GM21367 (cell line): ENCODE data around the gene AGAP5.
A peak's percentile ranks its signal among the peaks of the same experiment; 100 is the strongest.
"Not testable (repeated sequence)": the region's sequence is repeated elsewhere in the genome, so short reads cannot be mapped to it uniquely, and the experiment has no call there.

Source experiments
- ATAC-seq: cut with Tn5 transposase; IDR thresholded peaks from one replicate; pipeline ENCODE4 v1.9.1; 2021; ENCODE audit not compliant: unreplicated experiment

AGAP5 gene

GRCh38 chr10:73697675-73698159 lies at the start of gene AGAP5:
AGAP5 (minus strand) TSS chr10:73698109; CDS start chr10:73697755, 354 bp downstream.
- not testable (repeated sequence) for ATAC-seq

GRCh38 chr10:73746721-73747120 lies 48.8 kb upstream of the AGAP5 start:
- no peak for ATAC-seq

DNA sequence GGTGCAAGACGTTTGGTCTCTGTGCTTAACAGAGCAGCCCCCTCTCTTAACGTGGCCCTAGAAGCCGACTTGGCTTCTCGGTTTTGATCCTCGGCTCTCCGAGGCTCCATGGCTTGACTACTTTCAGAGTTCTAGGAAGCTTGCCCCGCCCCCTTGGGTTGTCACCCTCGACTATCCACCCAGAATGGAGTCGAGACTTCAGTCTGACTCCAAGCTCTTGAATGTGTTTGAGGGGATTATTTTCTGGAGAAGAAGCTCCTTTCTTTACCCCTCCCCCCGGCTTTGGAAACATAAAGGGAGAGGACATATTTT lies 46.7 kb upstream of the AGAP5 start:
- ATAC-seq = peak; percentile 19

- ATAC-seq = peak; percentile 81
Measured at GRCh38 chr10:73743905-73744663, 46.2 kb upstream of the AGAP5 start, which contains the start of gene SEC24C. SEC24C (plus strand) TSS chr10:73744372; CDS start chr10:73746833, 2,461 bp downstream.

DNA sequence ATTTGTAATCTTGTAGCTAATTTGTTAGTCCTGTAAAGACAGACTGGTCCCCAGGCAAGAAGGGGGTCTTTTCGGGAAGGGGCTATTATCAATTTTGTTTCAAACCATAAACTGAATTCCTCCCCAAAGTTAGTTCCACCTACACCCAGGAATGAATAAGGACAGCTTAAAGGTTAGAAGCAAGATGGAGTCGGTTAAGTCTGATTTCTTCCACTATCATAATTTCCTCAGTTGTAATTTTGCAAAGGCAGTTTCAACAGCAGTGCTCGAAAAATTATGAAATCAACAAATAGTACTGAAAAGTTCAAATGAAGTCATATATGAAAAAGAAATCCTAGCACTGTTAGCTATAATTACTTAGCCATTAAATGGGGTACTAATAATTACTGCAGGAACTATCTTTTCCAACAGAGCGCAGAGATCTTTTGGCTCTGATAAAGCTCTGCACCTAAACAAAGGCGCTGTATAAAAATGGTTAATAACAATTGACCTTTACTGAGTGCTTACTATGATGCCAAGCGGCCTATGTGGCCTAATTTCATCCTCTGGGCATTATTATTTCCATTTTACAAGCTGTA lies 45.5 kb upstream of the AGAP5 start:
- ATAC-seq = no peak

DNA sequence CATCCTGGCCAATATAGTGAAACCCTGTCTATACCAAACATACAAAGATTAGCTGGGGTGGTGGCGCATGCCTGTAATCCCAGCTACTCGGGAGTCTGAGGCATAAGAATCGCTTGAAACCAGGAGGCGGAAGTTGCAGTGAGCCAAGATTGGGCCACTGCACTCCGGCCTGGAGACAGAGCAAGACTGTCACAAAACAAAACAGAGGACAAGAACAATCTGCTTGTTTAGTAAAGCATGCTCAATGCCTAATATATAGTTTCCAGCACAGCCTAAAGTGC lies 44.5 kb upstream of the AGAP5 start:
- ATAC-seq = no peak

DNA sequence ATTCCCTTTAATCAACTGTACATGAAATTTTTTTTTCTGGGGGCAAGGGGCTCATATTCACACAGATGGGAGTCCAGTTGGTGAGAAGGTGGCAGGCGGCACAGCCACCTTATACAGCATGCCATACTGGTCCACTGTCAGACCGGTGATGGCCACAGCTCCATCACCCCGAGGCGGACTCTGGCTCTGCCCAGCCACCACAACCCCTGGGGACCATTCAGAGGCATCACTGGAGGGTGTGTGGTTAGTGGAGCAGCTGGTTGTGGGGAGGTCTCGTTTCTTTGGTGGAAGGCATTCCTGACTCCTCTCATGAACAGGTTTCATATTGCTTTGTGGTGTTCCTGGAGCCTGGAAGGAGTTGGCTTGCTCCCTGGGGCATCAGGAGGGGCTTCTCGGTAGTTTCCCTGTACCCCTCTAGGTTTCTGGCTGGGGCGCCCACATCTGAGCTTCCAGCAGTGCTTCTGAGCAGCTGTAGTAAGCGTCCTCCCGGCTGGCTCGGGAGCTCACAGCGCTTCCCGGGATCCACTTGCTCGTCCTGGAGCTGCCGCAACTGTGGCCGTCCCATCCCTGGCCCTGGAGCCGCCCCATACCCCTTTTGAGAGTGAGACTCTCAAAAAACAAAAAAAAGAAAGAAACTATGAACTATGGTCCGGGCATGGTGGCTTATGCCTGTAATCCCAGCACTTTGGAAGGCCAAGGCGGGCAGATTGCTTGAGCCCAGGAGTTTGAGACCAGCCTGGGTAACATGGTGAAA lies 42.8 kb upstream of the AGAP5 start:
- ATAC-seq = not testable (repeated sequence)

GRCh38 chr10:73734796-73735305 lies 36.9 kb upstream of the AGAP5 start:
- ATAC-seq = no peak

- no peak for ATAC-seq
Measured at GRCh38 chr10:73734028-73734720, 36.3 kb upstream of the AGAP5 start.

DNA sequence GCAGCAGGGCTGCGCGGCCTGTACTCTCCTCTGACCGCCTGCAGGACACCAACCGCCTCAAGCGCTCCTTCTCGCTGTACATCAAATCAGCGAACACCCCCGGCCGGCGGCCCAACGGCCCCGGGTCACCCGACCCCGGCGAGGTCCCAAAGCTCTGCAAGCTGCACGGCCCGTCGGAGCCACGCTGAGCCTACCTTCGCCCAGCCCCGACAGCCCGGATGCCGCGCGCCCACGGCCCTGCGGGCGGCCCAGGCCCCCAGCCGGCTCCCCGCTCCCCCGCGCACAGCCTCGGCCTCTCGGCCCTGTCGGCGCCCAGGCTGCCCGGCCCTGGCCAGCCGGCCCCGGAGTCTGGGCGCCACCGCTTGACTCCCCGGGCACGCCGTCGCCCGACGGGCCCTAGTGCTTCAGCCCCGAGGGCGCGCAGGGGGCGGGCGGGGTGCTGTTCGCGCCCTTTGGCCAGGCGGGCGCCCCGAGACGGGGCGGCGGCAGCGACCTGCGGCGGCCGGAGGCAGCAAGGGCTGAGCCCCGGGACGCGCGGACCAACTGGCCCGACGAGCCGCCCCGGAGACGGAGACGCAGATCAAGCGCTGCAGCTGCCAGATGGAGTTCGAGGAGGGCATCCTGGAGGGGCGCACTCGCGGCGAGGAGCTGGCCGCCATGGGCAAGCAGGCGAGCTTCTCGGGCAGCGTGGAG lies 35.2 kb upstream of the AGAP5 start:
- ATAC-seq = no peak

GRCh38 chr10:73732426-73732825 lies 34.5 kb upstream of the AGAP5 start:
- no peak for ATAC-seq

DNA sequence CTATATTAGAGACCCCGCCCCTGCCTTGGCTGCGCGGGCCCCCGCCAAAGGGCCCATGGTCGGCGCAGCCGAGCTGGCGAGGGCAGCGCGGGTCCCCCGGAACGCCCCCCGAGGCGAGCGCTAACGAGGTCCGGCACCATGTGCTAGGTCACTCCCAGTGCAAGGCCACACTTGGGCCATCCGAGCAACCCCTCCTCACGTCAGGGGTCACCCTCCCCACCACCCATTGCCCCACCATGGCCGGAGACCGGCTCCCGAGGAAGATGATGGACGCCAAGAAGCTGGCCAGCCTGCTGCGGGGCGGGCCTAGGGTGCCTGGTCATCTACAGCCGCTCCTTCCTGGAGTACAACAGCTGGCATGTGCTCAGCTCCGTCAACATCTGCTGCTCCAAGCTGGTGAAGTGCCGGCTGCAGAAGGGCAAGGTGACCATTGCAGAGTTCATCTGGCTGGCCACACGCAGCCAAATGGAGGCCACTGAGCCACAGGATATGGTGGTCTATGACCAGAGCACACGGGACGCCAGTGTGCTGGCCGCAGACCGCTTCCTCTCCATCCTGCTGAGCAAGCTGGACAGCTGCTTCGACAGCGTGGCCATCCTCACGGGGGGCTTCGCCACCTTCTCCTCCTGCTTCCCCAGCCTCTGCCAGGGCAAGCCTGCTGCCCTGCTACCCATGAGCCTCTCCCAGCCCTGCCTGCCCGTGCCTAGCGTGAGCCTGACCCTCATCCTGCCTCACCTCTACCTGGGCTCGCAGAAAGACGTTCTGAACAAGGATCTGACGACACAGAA lies 33.9 kb upstream of the AGAP5 start:
- no peak for ATAC-seq

DNA sequence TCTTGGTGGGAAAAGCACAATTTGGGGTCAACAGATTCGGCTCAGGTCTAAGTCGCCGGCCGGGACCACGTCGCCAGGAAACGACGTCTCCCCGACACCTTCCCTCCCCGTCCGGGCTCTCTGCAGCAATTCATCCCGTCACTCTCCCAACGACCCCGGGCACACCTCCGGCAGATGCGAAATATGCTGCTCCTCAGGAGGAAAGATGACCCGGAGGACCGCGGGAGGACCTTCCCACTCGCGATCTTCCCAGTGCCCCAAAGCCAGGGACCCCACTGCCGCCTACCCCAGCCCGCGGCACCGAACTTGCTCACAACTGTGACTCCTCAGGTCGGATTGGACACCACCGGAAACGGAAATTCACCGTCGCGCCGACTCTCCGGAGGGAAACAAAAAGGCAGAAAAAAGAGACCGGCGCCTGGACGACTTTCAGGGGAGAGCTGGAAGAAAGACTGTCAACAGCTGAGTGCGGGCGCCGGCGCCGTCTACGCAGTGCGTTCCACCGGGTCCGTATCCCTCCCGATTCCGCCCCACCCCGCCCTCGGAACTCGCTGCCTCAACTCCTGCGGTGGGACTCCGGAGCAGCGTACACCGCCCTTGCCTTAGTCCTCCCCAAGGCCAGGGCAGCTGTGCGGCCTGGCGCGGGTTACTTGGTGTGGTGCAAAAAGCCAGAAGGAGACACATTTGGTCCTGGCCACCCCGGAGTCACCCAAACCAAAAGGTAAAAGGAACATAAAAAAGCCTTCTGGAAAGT lies 32.4 kb upstream of the AGAP5 start:
- ATAC-seq = peak; percentile 66

- ATAC-seq = not testable (repeated sequence)
Measured at GRCh38 chr10:73729781-73730152, 31.9 kb upstream of the AGAP5 start.

- no peak for ATAC-seq
Measured at GRCh38 chr10:73723516-73723915, 25.6 kb upstream of the AGAP5 start.

DNA sequence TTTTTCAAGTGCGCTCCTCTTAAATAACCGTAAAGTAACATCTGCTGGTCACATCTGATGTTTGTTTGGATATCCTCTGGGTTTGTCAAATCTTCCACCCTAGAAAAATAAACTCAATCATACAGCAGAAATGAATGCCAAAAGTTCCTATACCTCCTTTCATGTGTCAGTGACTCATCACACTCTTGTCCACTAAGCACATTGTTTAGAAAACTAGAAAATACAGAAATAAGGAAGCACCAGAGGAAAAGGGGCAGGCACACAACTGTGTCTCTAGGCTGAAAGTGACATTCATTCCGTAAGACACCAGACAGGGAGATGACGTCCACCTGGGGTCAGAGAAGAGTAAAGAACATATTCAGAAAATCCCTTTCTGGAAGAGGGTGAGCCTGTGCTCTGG lies 22.7 kb upstream of the AGAP5 start:
- ATAC-seq = not testable (repeated sequence)

DNA sequence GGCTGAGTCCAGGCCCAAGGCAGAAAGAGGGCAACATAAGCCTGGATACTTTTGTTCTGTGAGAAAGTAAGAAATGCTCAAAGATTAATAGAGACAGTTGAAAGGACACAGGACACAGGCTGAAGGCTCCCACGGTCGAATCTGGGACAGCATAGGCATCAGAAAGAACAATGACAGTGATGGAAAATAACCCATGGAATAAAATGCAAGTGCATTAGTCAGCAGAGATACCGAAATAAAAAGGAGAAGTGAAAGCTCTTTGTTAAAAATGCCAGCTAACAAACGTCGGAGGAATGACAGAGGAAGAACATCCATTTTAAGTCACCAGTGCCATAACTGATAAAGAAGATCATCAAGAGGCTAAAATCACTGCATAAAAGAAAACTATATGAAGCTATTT lies 19.6 kb upstream of the AGAP5 start:
- ATAC-seq = no peak

GRCh38 chr10:73716251-73716650 lies 18.3 kb upstream of the AGAP5 start:
- ATAC-seq = no peak
